Activated CD8-positive, alpha-beta T cell treated with anti-CD3 and anti-CD28 coated beads, Interleukin-2, amount 10 ng/mL, durations not matched to agents 7 days and 5 days (primary cell): ENCODE measurements around the gene PPP1R1A. TPM values are rescaled to one million over a fixed set of nuclear protein-coding genes. Genes with fewer than 3 reads are reported as not detected.

ENCODE experiments used
- ATAC-seq: fragments of 150-1000 bp; cut with Tn5 transposase; one replicate; pipeline ENCODE4 v1.10.0; 2021; ENCODE audit warnings: moderate library complexity
- CTCF ChIA-PET: fragments of 350-600 bp; sonication (Branson Sonifier 250); formaldehyde crosslinking; loops from one replicate; lab custom pipeline; 2021; ENCODE audit warnings: antibody characterized with exemption; lab: Charles Lee
- POLR2A ChIA-PET: fragments of 350-600 bp; sonication (Branson Sonifier 250); formaldehyde crosslinking; loops from one replicate; lab custom pipeline; 2021; ENCODE audit warnings: antibody characterized with exemption; lab: Charles Lee
- DNase-seq: peaks from one replicate; pipeline ENCODE4 v3.0.0-alpha.2; 2020
- H3K27ac Mint-ChIP-seq: one replicate; pipeline ENCODE4 v1.8.0; 2021; ENCODE audit warnings: mild to moderate bottlenecking, mixed read lengths
- H3K27me3 Mint-ChIP-seq: one replicate; pipeline ENCODE4 v1.8.0; 2021; ENCODE audit warnings: low read depth, mixed read lengths
- H3K36me3 Mint-ChIP-seq: one replicate; pipeline ENCODE4 v1.8.0; 2021; ENCODE audit warnings: low read depth, mixed read lengths
- H3K4me1 Mint-ChIP-seq: one replicate; pipeline ENCODE4 v1.8.0; 2021; ENCODE audit warnings: low read depth, mixed read lengths
- H3K4me3 Mint-ChIP-seq: one replicate; pipeline ENCODE4 v1.8.0; 2021; ENCODE audit warnings: mild to moderate bottlenecking, mixed read lengths
- H3K9me3 Mint-ChIP-seq: one replicate; pipeline ENCODE4 v1.8.0; 2022; ENCODE audit warnings: mixed read lengths; ENCODE audit not compliant: insufficient read depth
- total RNA-seq, 2 experiments: library from RNA; stranded (reverse); gene quantifications; one replicate each; pipeline ENCODE4 v1.2.3, GENCODE V29; 2021

PPP1R1A gene
- total RNA-seq, 2 experiments from 2014 or later, result not detected

DNA sequence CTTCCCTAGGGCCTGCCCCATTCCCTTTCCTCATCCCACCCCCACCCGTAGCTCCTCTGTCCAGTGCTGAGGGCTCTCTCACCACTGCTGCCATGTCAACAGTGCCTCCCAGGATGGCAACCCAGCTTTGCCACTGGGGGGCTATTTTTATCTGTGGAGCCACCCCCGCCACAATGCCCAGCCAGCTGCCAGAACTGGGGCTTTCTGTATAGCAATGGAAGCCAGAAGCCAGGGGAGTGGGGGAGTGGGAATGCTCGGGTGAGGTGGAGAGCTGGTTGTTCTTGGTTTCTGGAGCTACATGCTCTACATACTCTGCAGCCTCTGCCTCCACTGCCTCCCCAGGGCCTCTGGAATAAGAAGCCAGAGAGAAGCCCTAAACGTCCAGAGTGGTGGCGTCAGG, 30.1 kb downstream of the PPP1R1A start:
- Mint-ChIP-seq H3K27me3 (no peaks in the 10 kb centered on the region), H3K4me1 (peaks cover 27% of the 10 kb centered on the region), H3K27ac (no peak overlapping the region), H3K36me3 (peaks cover 3% of the 10 kb centered on the region), H3K4me3 (no peak overlapping the region), H3K9me3 (no peaks in the 10 kb centered on the region)
- ATAC-seq (no peak), DNase-seq (no peak)
- ChIA-PET CTCF (interaction anchor here (0.6 to 1.4 kb wide), 3 partner anchors 11 to 21 kb away, joined by 3 to 6 read pairs (median 3); no protein-coding TSS in a partner anchor), POLR2A (interaction anchor here (1.0 to 1.6 kb wide), 2 partner anchors 8 to 60 kb away, joined by 3 to 5 read pairs; partner anchors contain the start of gene PDE1B)

DNA sequence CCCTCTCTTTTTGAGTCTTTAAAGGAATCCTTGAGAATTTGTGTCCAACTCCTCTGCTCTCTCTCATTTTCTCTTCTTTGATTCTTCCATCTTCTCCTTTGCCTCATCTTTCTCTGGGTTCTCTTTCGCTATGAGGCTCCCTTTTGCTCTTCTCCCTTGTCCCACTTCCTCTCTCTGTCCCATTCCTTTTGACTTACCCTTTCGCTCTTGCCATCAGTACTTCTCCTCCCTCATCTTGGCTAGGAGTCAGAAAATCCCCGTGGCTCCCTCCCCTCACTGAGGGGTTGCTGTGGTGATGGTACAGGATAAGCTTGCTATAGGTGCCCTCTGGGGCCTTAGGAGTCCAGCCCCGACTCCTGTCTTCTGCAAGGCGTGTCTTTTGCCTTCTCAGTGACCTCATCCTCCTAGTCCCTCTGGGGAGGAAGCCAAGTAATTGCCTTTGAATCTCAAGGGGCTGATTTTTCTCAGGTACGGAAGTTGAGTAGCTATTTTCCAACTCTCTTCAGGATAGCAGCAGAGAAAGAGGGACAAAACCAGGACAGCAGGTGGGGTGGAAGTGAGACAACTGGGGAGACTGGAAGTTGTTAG, 32.7 kb downstream of the PPP1R1A start:
- H3K27me3 Mint-ChIP-seq, result no peaks in the 10 kb centered on the region
- H3K4me1 Mint-ChIP-seq, result peaks cover 16% of the 10 kb centered on the region
- H3K36me3 Mint-ChIP-seq, result peaks cover 5% of the 10 kb centered on the region
- no peak overlapping the region for H3K27ac Mint-ChIP-seq
- ChIA-PET POLR2A (interaction anchor here (1.1 kb wide), 1 partner anchor 9 kb away, joined by 3 read pairs; no protein-coding TSS in a partner anchor), CTCF (no interaction called here)
- no peak for ATAC-seq
- no peaks in the 10 kb centered on the region for H3K9me3 Mint-ChIP-seq
- DNase-seq, result no peak
- H3K4me3 Mint-ChIP-seq, result no peak overlapping the region

DNA sequence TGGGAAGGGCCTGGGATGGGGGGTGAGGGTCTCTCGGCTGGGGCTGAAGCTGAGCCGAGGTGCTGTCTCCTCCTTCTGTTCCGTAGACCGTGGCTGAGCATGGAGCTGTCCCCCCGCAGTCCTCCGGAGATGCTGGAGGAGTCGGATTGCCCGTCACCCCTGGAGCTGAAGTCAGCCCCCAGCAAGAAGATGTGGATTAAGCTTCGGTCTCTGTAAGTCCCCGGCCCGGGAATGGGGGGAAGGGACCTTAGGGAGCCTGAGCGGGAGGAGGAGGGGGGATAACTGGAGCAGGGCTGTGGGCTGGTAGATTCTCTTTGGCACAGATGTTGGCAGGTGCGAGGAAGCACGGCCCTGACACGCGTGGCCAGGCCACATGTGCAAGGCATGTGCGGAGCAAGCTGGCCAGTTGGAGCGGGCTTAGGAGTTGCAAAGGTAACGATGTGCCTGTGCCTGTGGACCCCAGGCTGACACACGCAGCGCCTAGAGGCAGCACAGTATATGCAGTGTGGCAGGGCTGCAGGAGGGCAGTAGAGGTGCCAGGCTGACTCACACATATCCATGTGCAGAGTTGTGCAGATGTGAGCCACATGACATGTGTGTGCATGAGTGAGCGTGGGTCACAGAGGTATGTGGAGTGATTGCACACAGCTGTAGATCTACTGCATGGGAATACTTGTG, 38.5 kb downstream of the PPP1R1A start:
- Mint-ChIP-seq H3K4me3 (peak overlapping the region; percentile 64), H3K27me3 (peaks cover 11% of the 10 kb centered on the region), H3K9me3 (no peaks in the 10 kb centered on the region), H3K4me1 (peaks cover 13% of the 10 kb centered on the region), H3K27ac (no peak overlapping the region), H3K36me3 (peaks cover 22% of the 10 kb centered on the region)
- DNase-seq, result no peak
- CTCF ChIA-PET, result interaction anchor here (1.4 to 2.6 kb wide), 2 partner anchors 9 to 150 kb away, joined by 3 to 6 read pairs; no protein-coding TSS in a partner anchor
- peak; percentile 16 for ATAC-seq
- POLR2A ChIA-PET, result interaction anchor here (0.7 to 1.9 kb wide), 5 partner anchors 8 to 15 kb away, joined by 3 to 5 read pairs (median 4); no protein-coding TSS in a partner anchor

DNA sequence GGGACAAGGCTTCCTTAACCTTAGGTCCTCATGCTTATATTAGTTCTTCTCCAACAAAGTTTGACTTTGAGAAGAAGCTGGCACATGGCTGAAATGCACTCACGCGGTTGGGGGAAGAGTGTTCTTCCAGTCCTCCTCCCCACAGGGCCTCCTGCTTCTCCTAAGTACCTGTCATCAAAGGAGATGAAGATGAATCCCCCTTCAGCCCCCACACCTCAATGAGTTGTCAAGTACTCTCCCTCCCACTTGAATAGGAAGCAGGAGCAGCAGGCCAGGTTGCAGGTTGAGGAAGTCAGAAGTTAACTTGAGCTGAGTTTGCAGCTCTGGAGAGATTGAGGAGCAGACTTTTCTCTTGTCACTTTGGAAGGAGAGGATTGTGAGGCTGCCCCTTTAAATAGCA, 41.9 kb downstream of the PPP1R1A start:
- no peak overlapping the region for H3K27ac Mint-ChIP-seq
- ChIA-PET POLR2A (interaction anchor here (0.6 to 1.5 kb wide), 2 partner anchors 9 to 894 kb away, joined by 3 to 5 read pairs; no protein-coding TSS in a partner anchor), CTCF (interaction anchor here (0.9 kb wide), 1 partner anchor 48 kb away, joined by 3 read pairs; no protein-coding TSS in a partner anchor)
- peaks cover 13% of the 10 kb centered on the region for H3K4me1 Mint-ChIP-seq
- peaks cover 11% of the 10 kb centered on the region for H3K27me3 Mint-ChIP-seq
- peaks cover 46% of the 10 kb centered on the region for H3K36me3 Mint-ChIP-seq
- H3K4me3 Mint-ChIP-seq, result no peak overlapping the region
- DNase-seq (no peak), ATAC-seq (no peak)
- H3K9me3 Mint-ChIP-seq, result no peaks in the 10 kb centered on the region

DNA sequence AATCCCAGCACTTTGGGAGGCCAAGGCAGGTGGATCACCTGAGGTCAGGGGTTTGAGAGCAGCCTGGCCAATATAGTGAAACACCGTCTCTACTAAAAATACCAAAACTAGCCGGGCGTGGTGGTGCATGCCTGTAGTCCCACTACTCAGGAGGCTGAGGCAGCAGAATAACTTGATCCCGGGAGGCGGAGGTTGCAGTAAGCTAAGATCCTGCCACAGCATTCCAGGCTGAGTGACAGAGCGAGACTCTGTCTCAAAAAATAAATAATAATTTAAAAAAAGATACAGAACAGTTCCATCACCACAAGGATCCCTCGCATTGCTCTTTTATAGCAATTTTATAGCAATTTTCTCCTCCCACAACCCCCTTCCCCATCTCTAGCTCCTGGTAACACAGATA, 43.7 kb downstream of the PPP1R1A start:
- Mint-ChIP-seq H3K9me3 (no peaks in the 10 kb centered on the region), H3K27me3 (peaks cover 5% of the 10 kb centered on the region), H3K27ac (no peak overlapping the region), H3K4me1 (peaks cover 7% of the 10 kb centered on the region), H3K36me3 (peaks cover 53% of the 10 kb centered on the region), H3K4me3 (no peak overlapping the region)
- DNase-seq (no peak), ATAC-seq (no peak)
- ChIA-PET CTCF (interaction anchor here (4.6 kb wide), 1 partner anchor 17 kb away, joined by 17 read pairs; no protein-coding TSS in a partner anchor), POLR2A (no interaction called here)

DNA sequence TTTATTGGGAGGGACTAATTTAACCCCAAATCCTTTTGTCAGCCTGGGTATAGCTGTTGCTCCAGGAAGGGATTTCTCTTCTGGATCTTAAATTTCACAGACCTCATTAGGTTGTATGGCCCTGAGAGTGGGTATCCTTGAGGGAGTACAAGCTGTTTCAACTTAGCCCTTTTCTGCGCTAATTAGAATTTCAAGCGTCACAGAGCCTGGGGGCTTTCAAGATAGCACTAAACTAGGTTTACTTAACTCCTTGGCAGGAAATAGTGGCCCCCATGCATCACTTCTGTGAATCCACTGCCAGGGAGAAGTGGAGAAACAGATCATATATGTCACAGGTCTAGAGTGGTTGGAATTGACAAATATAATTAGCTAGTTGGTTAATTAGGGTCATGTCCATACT, 44.9 kb downstream of the PPP1R1A start:
- H3K27ac Mint-ChIP-seq, result no peak overlapping the region
- ChIA-PET CTCF (interaction anchor here (1.6 to 4.6 kb wide), 2 partner anchors 10 to 16 kb away, joined by 3 to 17 read pairs; no protein-coding TSS in a partner anchor), POLR2A (no interaction called here)
- H3K27me3 Mint-ChIP-seq, result no peaks in the 10 kb centered on the region
- peaks cover 64% of the 10 kb centered on the region for H3K36me3 Mint-ChIP-seq
- no peak for DNase-seq
- no peak for ATAC-seq
- H3K4me3 Mint-ChIP-seq, result no peak overlapping the region
- H3K4me1 Mint-ChIP-seq, result no peaks in the 10 kb centered on the region
- H3K9me3 Mint-ChIP-seq, result no peaks in the 10 kb centered on the region

DNA sequence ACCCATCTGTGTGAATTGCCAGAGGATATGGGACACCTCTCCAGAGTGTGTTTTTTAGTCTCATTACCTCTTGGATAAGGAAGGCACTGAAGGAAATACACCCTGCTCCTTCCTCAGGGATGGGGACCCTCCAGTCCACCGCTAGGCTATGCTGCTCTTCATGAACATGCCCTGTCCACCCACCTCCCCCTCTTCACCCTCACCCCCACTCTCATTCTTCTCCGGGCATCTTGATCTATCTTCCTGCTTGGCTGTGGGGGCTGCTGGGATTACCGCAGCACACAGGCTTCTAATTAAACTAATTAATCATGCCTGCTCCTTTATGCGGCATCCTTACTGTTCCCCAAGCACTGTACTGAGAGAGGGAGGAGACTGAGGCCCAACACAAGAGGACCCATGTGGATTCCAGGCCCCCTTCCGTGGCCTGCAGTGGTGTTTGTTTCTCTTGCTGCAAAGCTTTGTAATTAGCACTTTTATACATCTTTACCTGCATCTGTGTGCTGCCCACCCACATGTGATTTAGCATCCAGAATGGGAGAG, 46.6 kb downstream of the PPP1R1A start:
- Mint-ChIP-seq H3K4me3 (no peak overlapping the region), H3K27me3 (no peaks in the 10 kb centered on the region), H3K36me3 (peaks cover 77% of the 10 kb centered on the region), H3K4me1 (no peaks in the 10 kb centered on the region), H3K9me3 (no peaks in the 10 kb centered on the region), H3K27ac (no peak overlapping the region)
- ATAC-seq (no peak), DNase-seq (no peak)
- POLR2A ChIA-PET, result interaction anchor here (0.6 kb wide), 1 partner anchor 67 kb away, joined by 3 read pairs; no protein-coding TSS in a partner anchor
- CTCF ChIA-PET, result interaction anchor here (4.6 kb wide), 1 partner anchor 14 kb away, joined by 17 read pairs; no protein-coding TSS in a partner anchor

DNA sequence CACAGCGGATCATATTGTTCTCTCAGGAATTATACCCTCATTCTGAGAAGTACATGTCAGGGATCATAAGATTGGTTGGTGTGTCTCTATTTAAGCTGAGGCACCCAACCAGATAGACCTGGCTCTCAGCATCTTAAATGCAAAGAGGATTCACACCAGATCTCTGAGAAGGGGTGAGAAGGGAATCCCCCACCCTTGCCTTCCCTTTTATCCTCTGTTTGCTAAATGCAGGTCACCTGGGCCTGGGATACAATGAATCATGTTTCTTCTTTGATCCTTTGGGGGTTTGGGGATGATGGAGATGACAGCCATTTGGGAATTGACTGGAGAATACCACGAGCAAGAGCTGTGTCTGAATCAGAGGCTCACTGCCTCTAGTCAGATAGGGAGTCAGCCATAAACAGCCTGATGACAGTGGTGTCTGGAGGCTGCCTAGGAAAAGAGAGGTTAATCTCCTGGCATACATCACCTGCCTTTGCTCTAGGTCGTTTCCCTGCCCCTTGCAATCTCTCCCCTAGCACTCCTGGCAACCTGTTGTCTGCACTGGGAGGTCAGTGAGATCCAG, 50.2 kb downstream of the PPP1R1A start:
- Mint-ChIP-seq H3K4me3 (no peak overlapping the region), H3K9me3 (no peaks in the 10 kb centered on the region), H3K27ac (no peak overlapping the region), H3K36me3 (peaks cover 83% of the 10 kb centered on the region), H3K4me1 (no peaks in the 10 kb centered on the region), H3K27me3 (no peaks in the 10 kb centered on the region)
- ChIA-PET CTCF (no interaction called here), POLR2A (interaction anchor here (1.0 kb wide), 1 partner anchor 11 kb away, joined by 3 read pairs; no protein-coding TSS in a partner anchor)
- ATAC-seq (no peak), DNase-seq (no peak)

DNA sequence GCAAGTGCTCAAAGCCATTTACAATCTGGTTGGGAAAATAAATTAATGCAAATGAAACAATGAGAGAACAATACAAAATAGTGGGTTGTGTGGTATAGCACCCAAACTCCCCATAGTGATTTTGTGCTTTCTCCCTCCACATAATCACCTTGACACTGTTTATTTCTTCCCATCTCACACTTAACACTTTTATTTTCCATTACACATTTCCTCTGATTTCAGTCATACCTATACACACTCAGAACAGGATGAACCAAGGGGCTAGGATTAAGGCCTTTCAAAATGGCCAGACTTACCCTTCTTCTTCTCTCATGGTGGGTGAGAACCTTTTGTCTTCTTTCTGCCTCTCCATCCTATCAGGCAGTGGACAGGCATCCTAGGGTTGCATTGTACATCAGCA, 53.0 kb downstream of the PPP1R1A start:
- H3K4me3 Mint-ChIP-seq, result no peak overlapping the region
- no peak for ATAC-seq
- no peaks in the 10 kb centered on the region for H3K9me3 Mint-ChIP-seq
- peaks cover 80% of the 10 kb centered on the region for H3K36me3 Mint-ChIP-seq
- no peak for DNase-seq
- no peaks in the 10 kb centered on the region for H3K27me3 Mint-ChIP-seq
- ChIA-PET CTCF (no interaction called here), POLR2A (no interaction called here)
- H3K4me1 Mint-ChIP-seq, result no peaks in the 10 kb centered on the region
- H3K27ac Mint-ChIP-seq, result no peak overlapping the region

DNA sequence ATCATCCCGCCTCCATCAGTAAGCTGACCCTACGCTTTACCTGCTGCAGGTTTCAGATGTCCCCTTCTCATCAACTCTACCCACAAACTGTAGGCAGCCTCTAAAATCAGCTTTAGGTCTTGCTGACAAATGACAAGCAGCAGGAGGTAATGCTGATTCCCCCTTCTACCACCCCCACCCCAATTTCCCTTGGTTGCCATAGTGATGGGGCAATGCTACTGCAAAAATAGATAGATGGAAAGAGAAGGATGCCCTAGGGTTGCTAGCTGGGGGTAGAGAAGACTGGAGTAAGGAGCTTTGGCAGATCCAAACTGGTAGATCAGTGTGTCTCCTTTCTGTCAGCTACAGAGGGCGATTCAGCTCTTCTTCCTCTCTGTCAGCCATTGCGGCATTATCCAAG, 58.9 kb downstream of the PPP1R1A start:
- no peaks in the 10 kb centered on the region for H3K9me3 Mint-ChIP-seq
- H3K27me3 Mint-ChIP-seq, result no peaks in the 10 kb centered on the region
- H3K27ac Mint-ChIP-seq, result no peak overlapping the region
- H3K4me3 Mint-ChIP-seq, result no peak overlapping the region
- ChIA-PET CTCF (interaction anchor here (2.0 kb wide), 1 partner anchor 130 kb away, joined by 4 read pairs; no protein-coding TSS in a partner anchor), POLR2A (interaction anchor here (0.7 kb wide), 1 partner anchor 150 kb away, joined by 3 read pairs; no protein-coding TSS in a partner anchor)
- no peak for ATAC-seq
- no peak for DNase-seq
- no peaks in the 10 kb centered on the region for H3K4me1 Mint-ChIP-seq
- H3K36me3 Mint-ChIP-seq, result peaks cover 77% of the 10 kb centered on the region
